OCI-LY7 (cell line): ENCODE results near the gene MSN.

Experiments
- CTCF ChIP-seq: fragments of 200-600 bp; sonication (generic); conservative IDR thresholded peaks from 2 replicates; pipeline ENCODE4 v1.5.1; 2014; ENCODE audit warnings: mild to moderate bottlenecking, antibody characterized with exemption, low read length, moderate library complexity, mixed read lengths
- EZH2phosphoT487 ChIP-seq: fragments of 200-600 bp; sonication (generic); IDR thresholded peaks from 2 replicates; pipeline ENCODE4 v1.6.1; 2018; ENCODE audit warnings: low read depth, borderline replicate concordance, mild to moderate bottlenecking, mixed run types, antibody characterized with exemption, low read length, moderate library complexity, mixed read lengths

DNA sequence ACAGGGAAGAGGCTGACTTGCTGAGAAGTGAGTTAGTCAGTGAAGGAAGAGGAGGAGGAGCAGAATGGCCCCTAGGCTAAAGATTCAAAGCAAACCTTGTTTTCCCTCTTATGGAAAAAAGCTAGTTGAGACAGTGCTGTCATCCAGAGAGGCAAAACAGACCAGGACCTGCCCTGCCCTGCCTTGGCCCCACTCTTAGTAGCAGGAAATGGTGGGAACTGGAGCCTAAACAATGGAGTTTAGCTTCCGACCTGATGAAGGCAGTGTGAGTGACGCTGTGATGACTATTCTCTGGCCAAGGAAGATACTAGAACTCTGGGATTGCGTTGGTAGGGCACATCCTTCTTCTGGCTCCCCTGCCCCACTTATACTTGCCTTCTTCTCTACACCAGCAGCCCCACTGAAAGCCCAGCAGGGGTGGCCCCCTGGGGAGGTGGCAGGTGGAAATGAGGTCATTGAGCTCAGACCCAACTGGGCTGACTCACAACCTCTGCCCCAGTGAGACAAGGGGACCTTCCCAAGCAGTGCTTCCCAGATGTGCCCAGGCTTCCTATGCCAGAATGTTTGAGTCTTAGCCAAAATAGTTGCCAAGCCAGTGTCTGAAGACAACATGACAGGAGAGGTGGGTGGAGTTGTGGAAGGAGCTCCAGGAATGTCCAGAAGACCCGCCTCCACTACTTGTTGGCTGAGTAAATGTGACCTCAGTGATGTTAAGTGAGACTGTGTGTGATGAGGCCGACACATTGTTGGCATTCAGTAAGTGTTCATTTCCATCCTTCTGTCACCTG is 38.8 kb downstream of the MSN start:
- TF ChIP-seq CTCF (no peak), EZH2phosphoT487 (no peak)
